Glutamatergic neuron (in vitro differentiated cells): ENCODE data around the gene ZP4. TPM values are rescaled to one million over a fixed set of nuclear protein-coding genes. Genes with fewer than 3 reads are reported as not detected.

ENCODE experiments used
- DNase-seq: peaks from one replicate; pipeline ENCODE4 v3.0.0; 2022
- H3K27ac Mint-ChIP-seq: one replicate; pipeline ENCODE4 v1.8.0; 2020; ENCODE audit warnings: mild to moderate bottlenecking, mixed read lengths, inconsistent platforms; ENCODE audit not compliant: unreplicated experiment
- H3K27me3 Mint-ChIP-seq: one replicate; pipeline ENCODE4 v1.8.0; 2020; ENCODE audit warnings: mild to moderate bottlenecking, moderate library complexity, mixed read lengths, inconsistent platforms; ENCODE audit not compliant: unreplicated experiment
- H3K36me3 Mint-ChIP-seq: one replicate; pipeline ENCODE4 v1.8.0; 2020; ENCODE audit warnings: mild to moderate bottlenecking, mixed read lengths, inconsistent platforms; ENCODE audit not compliant: unreplicated experiment
- H3K4me1 Mint-ChIP-seq: one replicate; pipeline ENCODE4 v1.8.0; 2020; ENCODE audit warnings: mild to moderate bottlenecking, low read depth, mixed read lengths, inconsistent platforms; ENCODE audit not compliant: unreplicated experiment
- H3K4me3 Mint-ChIP-seq: one replicate; pipeline ENCODE4 v1.8.0; 2020; ENCODE audit warnings: mild to moderate bottlenecking, mixed read lengths, inconsistent platforms; ENCODE audit not compliant: unreplicated experiment
- H3K9me3 Mint-ChIP-seq: one replicate; pipeline ENCODE4 v1.8.0; 2020; ENCODE audit warnings: mild to moderate bottlenecking, moderate library complexity, mixed read lengths, inconsistent platforms; ENCODE audit not compliant: unreplicated experiment
- total RNA-seq: library from RNA; stranded (reverse); fragmentation: NEBNext Ultra II Directional; extraction: Animal tissue kit (Norgen Biotek cat#: 25700); gene quantifications from one replicate; pipeline ENCODE4 v1.2.1, GENCODE V29; 2021; ENCODE audit not compliant: unreplicated experiment
- TF ChIP-seq, protein P1 (sequence below): fragments of 200-600 bp; sonication (generic); IDR thresholded peaks from one replicate; pipeline ENCODE4 v1.5.0; 2021; ENCODE audit not compliant: partially characterized antibody, unreplicated experiment

Gene ZP4
- total RNA-seq, 1 donor from 2014 or later: not detected

DNA sequence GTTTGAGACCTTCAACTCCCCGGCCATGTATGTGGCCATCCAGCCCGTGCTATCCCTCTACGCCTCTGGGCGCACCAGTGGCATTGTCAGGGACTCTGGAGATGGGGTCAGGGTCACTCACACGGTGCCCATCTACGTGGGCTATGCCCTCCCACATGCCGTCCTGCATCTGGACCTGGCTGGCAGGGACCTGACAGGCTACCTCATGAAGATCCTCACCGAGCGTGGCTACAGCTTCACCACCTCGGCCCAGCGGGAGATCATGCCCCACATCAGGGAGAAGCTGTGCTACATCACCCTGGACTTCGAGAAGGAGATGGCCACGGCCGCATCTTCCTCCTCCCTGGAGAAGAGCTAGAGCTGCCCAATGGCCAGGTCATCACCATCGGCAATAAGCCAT lies 36.5 kb upstream of the ZP4 start:
- H3K4me3 Mint-ChIP-seq: no peak overlapping the region

DNA sequence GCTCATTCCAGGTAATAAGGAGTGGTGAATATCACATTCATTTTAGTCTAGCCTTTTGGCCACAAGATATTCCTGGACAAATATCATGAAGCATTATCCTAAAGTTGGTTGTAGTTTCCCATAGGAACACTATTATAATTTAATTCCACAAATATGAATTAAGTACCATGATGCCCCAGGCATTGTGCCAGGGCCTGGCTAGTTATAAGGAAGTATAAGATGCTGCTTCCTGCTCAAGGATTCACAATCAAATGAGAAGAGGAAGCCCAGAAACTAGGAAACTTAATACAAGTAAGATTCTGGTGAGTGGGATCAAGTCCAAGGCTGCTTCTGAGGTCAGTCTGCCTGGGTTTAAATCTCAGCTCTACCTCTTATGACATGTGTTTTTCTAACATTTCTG lies 30.6 kb upstream of the ZP4 start:
- no peaks in the 10 kb centered on the region for H3K27me3 Mint-ChIP-seq
- TF ChIP-seq, protein P1, sequence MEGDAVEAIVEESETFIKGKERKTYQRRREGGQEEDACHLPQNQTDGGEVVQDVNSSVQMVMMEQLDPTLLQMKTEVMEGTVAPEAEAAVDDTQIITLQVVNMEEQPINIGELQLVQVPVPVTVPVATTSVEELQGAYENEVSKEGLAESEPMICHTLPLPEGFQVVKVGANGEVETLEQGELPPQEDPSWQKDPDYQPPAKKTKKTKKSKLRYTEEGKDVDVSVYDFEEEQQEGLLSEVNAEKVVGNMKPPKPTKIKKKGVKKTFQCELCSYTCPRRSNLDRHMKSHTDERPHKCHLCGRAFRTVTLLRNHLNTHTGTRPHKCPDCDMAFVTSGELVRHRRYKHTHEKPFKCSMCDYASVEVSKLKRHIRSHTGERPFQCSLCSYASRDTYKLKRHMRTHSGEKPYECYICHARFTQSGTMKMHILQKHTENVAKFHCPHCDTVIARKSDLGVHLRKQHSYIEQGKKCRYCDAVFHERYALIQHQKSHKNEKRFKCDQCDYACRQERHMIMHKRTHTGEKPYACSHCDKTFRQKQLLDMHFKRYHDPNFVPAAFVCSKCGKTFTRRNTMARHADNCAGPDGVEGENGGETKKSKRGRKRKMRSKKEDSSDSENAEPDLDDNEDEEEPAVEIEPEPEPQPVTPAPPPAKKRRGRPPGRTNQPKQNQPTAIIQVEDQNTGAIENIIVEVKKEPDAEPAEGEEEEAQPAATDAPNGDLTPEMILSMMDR: no peak
- no peak for DNase-seq
- H3K4me3 Mint-ChIP-seq: no peak overlapping the region
- H3K27ac Mint-ChIP-seq: no peak overlapping the region
- H3K9me3 Mint-ChIP-seq: no peaks in the 10 kb centered on the region
- H3K4me1 Mint-ChIP-seq: no peaks in the 10 kb centered on the region
- H3K36me3 Mint-ChIP-seq: no peaks in the 10 kb centered on the region

More for the DNA sequence above, 36.5 kb upstream of the ZP4 start:
- no peaks in the 10 kb centered on the region for H3K36me3 Mint-ChIP-seq
- H3K9me3 Mint-ChIP-seq: no peaks in the 10 kb centered on the region
- TF ChIP-seq, protein P1: no peak
- no peak for DNase-seq
- no peaks in the 10 kb centered on the region for H3K27me3 Mint-ChIP-seq
- no peak overlapping the region for H3K27ac Mint-ChIP-seq
- no peaks in the 10 kb centered on the region for H3K4me1 Mint-ChIP-seq

DNA sequence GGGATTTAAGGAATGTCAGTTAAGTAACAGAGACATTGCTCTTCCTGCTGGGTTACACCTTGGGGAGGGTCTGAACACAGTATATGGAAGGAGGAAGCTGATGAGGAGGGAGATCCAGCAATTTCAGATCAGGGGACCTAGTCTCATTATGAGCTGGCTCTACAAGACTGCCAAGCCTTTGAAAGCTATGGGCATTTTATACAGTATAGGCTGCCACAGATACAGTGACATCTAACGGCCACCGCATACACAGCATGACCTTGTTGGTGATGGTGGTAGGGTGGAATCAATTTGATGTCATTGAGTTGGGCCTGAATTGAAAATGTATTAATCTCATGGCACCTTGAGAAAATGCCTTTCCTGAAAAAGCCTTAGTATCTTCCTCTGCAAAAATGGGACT lies 22.6 kb upstream of the ZP4 start:
- H3K4me1 Mint-ChIP-seq: no peaks in the 10 kb centered on the region
- TF ChIP-seq, protein P1: no peak
- no peak overlapping the region for H3K27ac Mint-ChIP-seq
- H3K27me3 Mint-ChIP-seq: peaks cover 2% of the 10 kb centered on the region
- H3K9me3 Mint-ChIP-seq: no peaks in the 10 kb centered on the region
- DNase-seq: no peak
- no peak overlapping the region for H3K4me3 Mint-ChIP-seq
- no peaks in the 10 kb centered on the region for H3K36me3 Mint-ChIP-seq

DNA sequence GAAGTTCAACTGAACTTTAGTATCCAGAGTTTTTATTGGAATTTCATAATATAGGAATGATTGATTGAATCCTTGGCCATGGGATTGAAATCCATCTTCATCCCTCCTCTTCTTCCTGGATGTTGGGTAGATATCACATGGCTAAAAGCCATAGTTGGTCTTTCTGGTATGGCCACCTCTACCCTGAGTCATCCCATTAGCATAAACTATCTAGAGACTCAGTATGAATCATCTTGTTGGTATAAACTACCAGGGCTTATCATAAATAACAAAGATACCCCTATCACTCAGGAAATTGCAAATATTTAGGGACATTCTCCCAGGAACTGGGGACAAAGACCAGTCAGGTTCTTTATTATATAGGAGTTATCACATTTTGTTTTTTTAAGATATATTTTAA lies 21.2 kb upstream of the ZP4 start:
- no peaks in the 10 kb centered on the region for H3K36me3 Mint-ChIP-seq
- no peak for DNase-seq
- H3K9me3 Mint-ChIP-seq: no peaks in the 10 kb centered on the region
- no peak overlapping the region for H3K4me3 Mint-ChIP-seq
- no peak overlapping the region for H3K27ac Mint-ChIP-seq
- TF ChIP-seq, protein P1: no peak
- peaks cover 2% of the 10 kb centered on the region for H3K27me3 Mint-ChIP-seq
- no peaks in the 10 kb centered on the region for H3K4me1 Mint-ChIP-seq

DNA sequence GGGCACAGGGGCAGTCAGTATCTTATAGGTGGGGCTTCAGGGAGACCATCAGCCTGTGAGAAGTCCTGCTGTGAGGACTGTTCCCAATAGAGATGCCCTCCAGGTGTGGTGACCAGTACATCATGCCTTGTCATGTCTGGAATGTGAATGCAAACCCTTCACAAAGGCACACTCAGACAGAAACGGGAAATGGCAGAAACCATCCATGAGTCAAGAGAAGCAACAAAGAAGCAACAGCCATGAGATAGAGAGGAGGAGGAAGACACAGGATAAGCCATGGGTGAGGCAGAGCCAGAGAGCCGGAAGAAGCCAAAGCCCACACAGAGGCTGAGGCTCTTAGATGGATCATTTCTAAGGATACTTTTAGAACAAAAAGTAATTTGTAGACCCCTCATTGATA lies 20.1 kb upstream of the ZP4 start:
- no peaks in the 10 kb centered on the region for H3K9me3 Mint-ChIP-seq
- no peaks in the 10 kb centered on the region for H3K36me3 Mint-ChIP-seq
- H3K4me3 Mint-ChIP-seq: no peak overlapping the region
- no peak for DNase-seq
- no peaks in the 10 kb centered on the region for H3K27me3 Mint-ChIP-seq
- TF ChIP-seq, protein P1: no peak
- H3K4me1 Mint-ChIP-seq: no peaks in the 10 kb centered on the region
- H3K27ac Mint-ChIP-seq: no peak overlapping the region
